A549 treated with AZD2906 at 1 μM for 4 hours (cell line): ENCODE results near the gene LRRTM4. TPM values are rescaled to one million over a fixed set of nuclear protein-coding genes. Genes with fewer than 3 reads are reported as not detected.

Experiments
- total RNA-seq: library from RNA; stranded (reverse); fragments of 200-300 nt; extraction: Qiagen RNA extraction; gene quantifications from 5 replicates; pipeline ENCODE4 v1.2.3, GENCODE V29; 2022

The LRRTM4 gene
- total RNA-seq = not detected in 5 replicates

GRCh38 chr2:77521931-77522470 is at the start of gene LRRTM4:
Gene LRRTM4, minus strand, starts transcription at chr2:77522376.

